NB4 (cell line): ENCODE data around the gene LYPD8.

ENCODE experiments used
- CTCF ChIP-seq: IDR thresholded peaks from one replicate; pipeline ENCODE4 v1.5.1; 2012; ENCODE audit warnings: low read depth, low read length
- MYC ChIP-seq: IDR thresholded peaks from 2 replicates; pipeline ENCODE4 v1.6.1; 2011; ENCODE audit warnings: low read depth, low read length
- POLR2A ChIP-seq: IDR thresholded peaks from 2 replicates; pipeline ENCODE4 v1.6.1; 2011; ENCODE audit warnings: mild to moderate bottlenecking; ENCODE audit not compliant: insufficient read length; ENCODE audit errors: extremely low read depth

GRCh38 chr1:248800459-248800858, 44.9 kb upstream of the LYPD8 start:
- TF ChIP-seq CTCF (no peak), POLR2A (no peak), MYC (no peak)
